Measurements from ENCODE around the gene RASGRP4.

- TF ChIP-seq CTCF (IDR thresholded peaks at IDR 0.05) (no peak), POLR2A (IDR thresholded peaks at IDR 0.05) (no peak), POLR2AphosphoS5 (IDR thresholded peaks at IDR 0.05) (no peak)
Observed at GRCh38 chr19:38401148-38401547, 24.9 kb downstream of the RASGRP4 start.

Data from suprapubic skin (tissue), 4 donors.